BJ (cell line): ENCODE results near the gene ZNF780B. TPM values are rescaled to one million over a fixed set of nuclear protein-coding genes. Genes with fewer than 3 reads are reported as not detected.

ENCODE experiments used
- CTCF ChIA-PET: fragments of 350-600 bp; formaldehyde crosslinking; extraction: SDS; loops from one replicate; lab custom pipeline; 2021; ENCODE audit warnings: antibody characterized with exemption, inconsistent platforms; lab: Yijun Ruan, JAX
- POLR2A ChIA-PET: fragments of 300-600 bp; sonication (Branson Sonifier 250); formaldehyde crosslinking; extraction: SDS; loops from one replicate; lab custom pipeline; 2021; ENCODE audit warnings: antibody characterized with exemption; lab: Charles Lee
- DNase-seq: peaks from one replicate; pipeline ENCODE4 v3.0.0-alpha.2; 2011; ENCODE audit warnings: low read depth
- H3K27me3 ChIP-seq: 2 replicates; pipeline ENCODE4 v1.6.0; 2011; ENCODE audit warnings: low read length; ENCODE audit not compliant: control insufficient read depth, insufficient read depth
- H3K36me3 ChIP-seq: 2 replicates; pipeline ENCODE4 v1.5.1; 2011; ENCODE audit warnings: low read length; ENCODE audit not compliant: control insufficient read depth, insufficient read depth
- H3K4me3 ChIP-seq: 2 replicates; pipeline ENCODE4 v1.5.1; 2011; ENCODE audit warnings: low read depth, mild to moderate bottlenecking, control low read depth, low read length
- CTCF ChIP-seq: IDR thresholded peaks from 2 replicates; pipeline ENCODE4 v1.5.1; 2011; ENCODE audit warnings: low read depth, mild to moderate bottlenecking, control low read depth, inconsistent platforms, low read length, moderate library complexity; ENCODE audit not compliant: insufficient read depth
- polyA plus RNA-seq: library from polyadenylated mRNA; depleted of rRNA; stranded (reverse); fragments of >200 nt; gene quantifications from 2 replicates; pipeline ENCODE4 v1.2.3, GENCODE V29; 2011

ZNF780B gene
- polyA plus RNA-seq, 1 experiment, result 2.3 TPM

DNA sequence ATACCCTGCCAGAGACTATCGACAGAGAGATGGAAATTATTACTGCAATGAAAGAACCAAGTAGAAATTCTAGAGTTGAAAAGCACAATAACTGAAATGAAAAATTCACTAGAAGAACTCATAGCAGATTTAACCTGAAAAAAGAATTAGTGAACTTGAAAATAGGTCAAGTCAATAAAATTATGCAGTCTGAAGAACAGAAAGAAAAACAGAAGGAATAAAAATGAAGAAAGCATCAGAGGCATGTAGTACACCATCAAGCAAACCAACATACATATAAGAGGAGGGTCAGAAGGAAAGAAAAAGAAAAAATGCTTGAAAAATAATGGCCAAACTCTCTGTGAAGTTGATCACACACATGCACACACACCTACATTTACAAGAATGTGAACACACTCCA, 3.6 kb upstream of the ZNF780B start:
- Histone ChIP-seq H3K36me3 (no peaks in the 10 kb centered on the region), H3K4me3 (no peak overlapping the region), H3K27me3 (no peaks in the 10 kb centered on the region)
- ChIA-PET POLR2A (no interaction called here), CTCF (no interaction called here)
- no peak for DNase-seq
- no peak for TF ChIP-seq CTCF

DNA sequence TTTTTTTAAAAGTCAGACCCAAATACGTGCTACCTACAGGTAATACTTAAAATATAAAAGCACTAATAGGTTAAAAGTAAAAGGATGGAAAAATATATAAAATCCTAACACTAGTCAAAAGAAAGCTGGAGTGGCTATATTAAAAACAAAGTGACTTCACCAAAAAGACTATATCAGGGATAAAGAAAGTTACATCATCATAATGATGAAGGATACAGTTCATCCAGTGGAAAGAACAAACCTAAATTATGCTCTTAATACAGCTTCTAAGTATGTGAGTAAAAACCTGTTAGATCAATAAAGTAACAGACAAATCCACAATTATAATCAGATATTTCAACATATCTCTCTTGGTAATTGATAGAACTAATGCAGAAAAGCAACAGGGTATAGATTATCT, 1.1 kb upstream of the ZNF780B start:
- POLR2A ChIA-PET, result interaction anchor here (0.7 kb wide), 1 partner anchor 87 kb away, joined by 4 read pairs; no protein-coding TSS in a partner anchor
- no peak for DNase-seq
- Histone ChIP-seq H3K4me3 (no peak overlapping the region), H3K27me3 (no peaks in the 10 kb centered on the region), H3K36me3 (no peaks in the 10 kb centered on the region)
- CTCF ChIA-PET, result no interaction called here
- no peak for TF ChIP-seq CTCF

GRCh38 chr19:40056505-40056904, 474 bp upstream of the ZNF780B start:
- Histone ChIP-seq H3K36me3 (no peaks in the 10 kb centered on the region), H3K27me3 (no peaks in the 10 kb centered on the region), H3K4me3 (peak overlapping the region; percentile 71)
- ChIA-PET CTCF (no interaction called here), POLR2A (no interaction called here)
- DNase-seq, result no peak
- no peak for TF ChIP-seq CTCF

- Histone ChIP-seq H3K4me3 (peak overlapping the region; percentile 71), H3K36me3 (no peaks in the 10 kb centered on the region), H3K27me3 (no peaks in the 10 kb centered on the region)
- POLR2A ChIA-PET, result no interaction called here
- no peak for DNase-seq
- CTCF ChIA-PET, result no interaction called here
- TF ChIP-seq CTCF, result no peak
Measured at GRCh38 chr19:40055049-40055448, 982 bp downstream of the ZNF780B start.

DNA sequence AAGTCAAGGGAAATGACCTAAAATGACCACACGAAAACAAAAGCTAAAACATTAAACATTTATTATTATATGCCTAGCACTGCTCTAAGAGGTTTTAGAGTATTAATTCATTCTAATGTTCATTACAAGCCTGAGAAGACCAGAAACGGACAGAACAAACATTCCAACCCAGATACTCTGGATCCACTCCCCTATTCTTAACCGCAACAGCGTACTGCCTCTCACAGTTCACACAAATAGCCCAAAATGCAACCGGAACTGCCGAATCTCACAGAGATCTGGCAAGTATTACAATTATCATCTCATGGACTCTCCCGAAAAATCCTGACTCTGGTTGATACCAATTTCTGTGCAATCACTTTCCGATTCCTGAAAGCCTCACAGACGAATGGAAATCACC, 1.4 kb downstream of the ZNF780B start:
- Histone ChIP-seq H3K36me3 (no peaks in the 10 kb centered on the region), H3K27me3 (no peaks in the 10 kb centered on the region), H3K4me3 (no peak overlapping the region)
- TF ChIP-seq CTCF, result no peak
- no peak for DNase-seq
- CTCF ChIA-PET, result no interaction called here
- POLR2A ChIA-PET, result no interaction called here
